ENCODE measurements around the gene CYSRT1.

- TF ChIP-seq CTCF (IDR thresholded peaks at IDR 0.05), result no peak
- TF ChIP-seq POLR2A (IDR thresholded peaks at IDR 0.05), result no peak
Observed at GRCh38 chr9:137244486-137245449, 19.8 kb downstream of the CYSRT1 start.
